Measurements from ENCODE around the gene FALEC.

The FALEC gene

GRCh38 chr1:150515328-150516049, at the start of gene FALEC:
TSS of gene FALEC (plus strand) at chr1:150515752.
- peak; percentile 98 to 99 for DNase-seq

- no peak for DNase-seq
These were observed 48.6 kb upstream of the FALEC start for GRCh38 chr1:150466964-150467363.

GRCh38 chr1:150469291-150469690, 46.3 kb upstream of the FALEC start:
- DNase-seq: no peak

- DNase-seq: no peak
These were observed 42.9 kb upstream of the FALEC start for GRCh38 chr1:150472601-150473200.

- DNase-seq: no peak
These were observed 41.9 kb upstream of the FALEC start for GRCh38 chr1:150473659-150474058.

- no peak for DNase-seq
These were observed 40.7 kb upstream of the FALEC start for GRCh38 chr1:150474869-150475268.

GRCh38 chr1:150476754-150477153, 38.8 kb upstream of the FALEC start:
- DNase-seq: no peak

- no peak for DNase-seq
These were observed 38.2 kb upstream of the FALEC start for GRCh38 chr1:150477320-150477719.

GRCh38 chr1:150477733-150478132, 37.8 kb upstream of the FALEC start:
- no peak for DNase-seq

- DNase-seq: no peak
These were observed 36.2 kb upstream of the FALEC start for GRCh38 chr1:150479370-150479769.

GRCh38 chr1:150479927-150480352, 35.6 kb upstream of the FALEC start:
- no peak for DNase-seq

GRCh38 chr1:150484431-150484830, 31.1 kb upstream of the FALEC start:
- DNase-seq: no peak

- DNase-seq: no peak
These were observed 30.7 kb upstream of the FALEC start for GRCh38 chr1:150484861-150485260.

- DNase-seq: peak; percentile 99 to 100
These were observed 28.4 kb upstream of the FALEC start, which contains the start of gene TARS2 for GRCh38 chr1:150486966-150487762. TSS of gene TARS2 (plus strand) at chr1:150487419. CDS start at chr1:150487451, 32 bp downstream.

- peak; percentile 7 to 28 for DNase-seq
These were observed 27.8 kb upstream of the FALEC start for GRCh38 chr1:150487763-150488115.

- no peak for DNase-seq
These were observed 22.4 kb upstream of the FALEC start for GRCh38 chr1:150493175-150493574.

- no peak for DNase-seq
These were observed 17.2 kb upstream of the FALEC start for GRCh38 chr1:150498342-150498741.

GRCh38 chr1:150505431-150505830, 10.1 kb upstream of the FALEC start:
- DNase-seq: no peak

GRCh38 chr1:150507912-150508864, 7.4 kb upstream of the FALEC start, which contains the start of gene ECM1:
TSS of gene ECM1 (plus strand) at chr1:150508109. CDS start at chr1:150508210, 101 bp downstream.
- DNase-seq: no peak

GRCh38 chr1:150508982-150509381, 6.6 kb upstream of the FALEC start:
- DNase-seq: no peak

- peak; percentile 94 to 97 for DNase-seq
These were observed 4.0 kb upstream of the FALEC start for GRCh38 chr1:150511551-150511950.

- DNase-seq: no peak
These were observed 3.4 kb upstream of the FALEC start for GRCh38 chr1:150511985-150512660.
